Gastrocnemius medialis (tissue), 4 donors: Measurements from ENCODE around the gene CCDC50.

Experiments
- CTCF ChIP-seq, 5 experiments: fragments of 450-650 bp in 3 of 5; fragments of 200-600 bp in 2 of 5; sonication (generic) in 2 of 5; IDR thresholded peaks in 4 of 5; conservative IDR thresholded peaks in 1 of 5; 1 replicate in 4 of 5; 2 replicates in 1 of 5; pipeline ENCODE4 v1.5.1; 2016 to 2019; ENCODE audit warnings: antibody characterized with exemption in 5 of 5, mild to moderate bottlenecking in 3 of 5, moderate library complexity in 3 of 5
- POLR2A ChIP-seq, 2 donors: fragments of 450-650 bp; IDR thresholded peaks; one replicate each; pipeline ENCODE4 v1.6.1; 2017; ENCODE audit warnings: antibody characterized with exemption in 2 of 2, mild to moderate bottlenecking in 2 of 2, moderate library complexity in 2 of 2

- TF ChIP-seq CTCF (IDR thresholded peaks at IDR 0.05 in 4 of 5, conservative IDR thresholded peaks at IDR 0.05 in 1 of 5): no peak
- no peak for TF ChIP-seq POLR2A (IDR thresholded peaks at IDR 0.05)
These were observed 50.3 kb downstream of the CCDC50 start for GRCh38 chr3:191379446-191379845.
